HG02623 (cell line): ENCODE results near the gene HTN3.
A peak's percentile ranks its signal among the peaks of the same experiment; 100 is the strongest.
"Not testable (repeated sequence)": the region's sequence is repeated elsewhere in the genome, so short reads cannot be mapped to it uniquely, and the experiment has no call there.

Source experiments
- ATAC-seq: cut with Tn5 transposase; IDR thresholded peaks from one replicate; pipeline ENCODE4 v1.9.1; 2021; ENCODE audit warnings: moderate library complexity; ENCODE audit not compliant: unreplicated experiment

HTN3 gene

DNA sequence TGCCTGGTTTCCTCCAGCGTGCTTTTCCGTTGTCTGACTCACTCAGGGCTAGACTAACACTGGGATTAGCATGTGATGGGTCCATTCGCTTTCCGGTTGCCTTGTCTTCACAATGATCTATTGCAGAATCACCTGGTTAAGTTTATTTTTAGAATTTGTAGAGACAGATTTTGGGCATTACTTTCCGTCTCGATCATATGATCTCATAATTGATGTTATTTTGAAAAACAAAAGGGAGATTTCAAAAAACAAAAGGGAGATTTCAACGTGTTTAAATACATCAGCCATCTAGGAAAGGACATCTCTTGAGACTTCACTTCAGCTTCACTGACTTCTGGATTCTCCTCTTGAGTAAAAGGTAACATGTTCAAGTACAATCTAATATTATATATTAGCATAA lies at the start of gene HTN3:
Gene HTN3 (plus strand): TSS at position 301 of the 400 bp plus-strand sequence. CDS start 2,282 bp downstream, outside the sequence.
- not testable (repeated sequence) for ATAC-seq

DNA sequence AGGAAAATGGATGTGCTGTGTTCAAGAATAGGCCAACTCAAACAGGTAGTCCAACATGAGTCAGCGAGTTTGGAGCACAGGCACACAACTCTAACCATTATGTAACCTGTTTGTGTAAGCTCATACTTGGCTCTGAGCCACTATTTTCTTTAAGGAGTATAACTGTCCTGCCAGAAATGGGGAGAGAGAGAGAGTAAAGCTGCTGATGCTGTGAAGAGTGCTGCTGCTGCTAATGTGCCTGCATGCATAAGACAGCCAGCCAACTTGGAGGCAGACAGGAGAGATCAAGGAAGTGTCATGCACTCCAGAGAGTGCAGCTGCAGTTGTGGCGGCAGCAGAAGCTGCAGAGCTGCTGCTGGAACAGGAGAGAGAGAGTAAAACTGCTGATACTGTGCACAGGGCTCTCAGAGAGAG lies 44.2 kb upstream of the HTN3 start:
- ATAC-seq = no peak

DNA sequence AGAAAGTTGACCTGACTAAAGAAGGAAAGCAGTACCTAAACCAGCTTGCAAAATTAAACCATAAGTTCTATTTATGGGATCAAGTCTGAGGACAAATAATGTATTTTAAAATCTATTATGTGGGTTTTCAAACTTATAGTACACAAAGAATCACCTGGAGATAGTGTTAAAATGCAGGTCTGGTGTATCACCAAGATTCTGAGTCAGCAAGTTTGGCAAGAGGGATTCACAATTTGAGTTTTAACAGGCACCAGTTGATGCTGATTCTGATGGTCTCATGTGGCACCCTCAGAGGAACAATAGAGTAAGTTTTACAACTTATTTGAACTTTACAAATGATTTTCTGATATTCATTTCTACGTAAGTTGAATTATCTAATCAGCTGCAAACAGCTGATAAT lies 41.6 kb upstream of the HTN3 start:
- no peak for ATAC-seq

DNA sequence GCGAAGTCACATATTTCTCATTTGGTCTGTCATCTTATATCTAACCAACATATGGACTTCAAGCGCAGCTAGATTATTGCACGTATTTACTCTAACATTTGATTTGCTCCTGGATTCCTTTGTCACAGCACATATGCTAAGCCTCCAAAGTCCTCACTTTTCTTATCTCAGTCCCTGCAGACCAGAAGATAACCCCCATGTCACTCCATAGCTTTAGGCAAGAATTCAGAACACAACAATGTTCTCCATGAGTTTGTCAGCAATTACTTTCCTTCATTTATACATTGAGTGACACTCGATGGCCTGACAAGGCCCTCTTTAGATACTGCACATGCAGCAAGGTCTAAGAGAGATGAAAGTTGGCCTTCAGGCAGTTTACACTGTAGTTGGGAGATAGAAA lies 37.2 kb upstream of the HTN3 start:
- ATAC-seq = no peak

DNA sequence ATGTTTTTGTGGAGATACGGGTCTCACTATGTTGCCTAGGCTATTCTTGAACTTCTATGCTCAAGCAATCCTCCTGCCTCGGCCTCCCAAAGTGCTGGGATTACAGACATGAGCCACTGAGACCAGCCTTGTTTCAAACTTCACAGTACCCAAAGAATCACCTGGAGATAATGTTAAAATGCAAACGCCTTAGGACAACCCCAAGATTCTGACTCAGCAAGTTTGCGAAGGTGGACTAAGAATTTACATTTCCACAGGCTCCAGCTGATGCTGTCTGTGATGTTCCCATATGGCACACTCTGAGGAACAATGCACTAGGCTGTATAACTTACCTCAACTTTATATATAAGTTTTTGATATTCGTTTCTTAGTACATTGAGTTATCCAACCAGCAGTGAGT lies 33.5 kb upstream of the HTN3 start:
- ATAC-seq = no peak

DNA sequence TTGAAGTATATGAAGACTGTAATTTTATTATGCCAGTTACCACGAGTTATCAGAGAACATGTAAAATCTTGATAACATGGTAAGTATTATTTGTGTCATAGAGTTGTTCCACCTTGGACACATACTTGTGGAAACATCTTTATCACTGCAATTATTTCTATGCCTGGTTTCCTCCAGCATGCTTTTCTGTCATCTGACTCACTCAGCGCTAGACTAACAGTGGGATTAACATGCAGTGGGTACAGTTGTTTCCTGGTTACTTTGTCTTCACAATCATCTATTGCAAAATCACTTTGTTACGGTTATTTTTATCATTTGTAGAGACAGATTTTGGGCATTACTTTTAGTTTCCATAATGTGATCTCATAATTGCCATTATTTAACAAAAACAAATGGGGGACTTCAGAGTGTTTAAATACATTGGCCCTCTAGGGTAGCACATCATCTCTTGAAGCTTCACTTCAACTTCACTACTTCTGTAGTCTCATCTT lies 32.7 kb upstream of the HTN3 start, which contains the start of gene STATH:
Gene STATH (plus strand): TSS at position 441 of the 491 bp plus-strand sequence. CDS start 2,472 bp downstream, outside the sequence.
- ATAC-seq = no peak

DNA sequence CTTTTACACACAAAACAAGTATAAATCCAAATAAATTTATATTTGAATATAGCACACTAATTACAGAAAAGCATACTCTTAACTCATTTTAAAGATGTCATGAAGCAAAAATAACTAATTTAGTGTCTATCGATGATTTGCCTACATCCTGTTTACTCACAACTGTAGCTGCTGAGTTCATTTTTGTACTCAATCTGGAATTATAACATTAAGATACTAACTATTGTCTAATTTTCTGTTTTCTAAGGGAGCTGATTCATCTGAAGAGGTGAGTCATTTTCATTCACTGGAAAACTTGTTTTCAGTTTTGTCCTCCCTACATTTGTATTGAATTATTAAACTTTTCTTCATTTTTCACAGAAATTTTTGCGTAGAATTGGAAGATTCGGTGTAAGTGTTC lies 28.8 kb upstream of the HTN3 start:
- no peak for ATAC-seq

DNA sequence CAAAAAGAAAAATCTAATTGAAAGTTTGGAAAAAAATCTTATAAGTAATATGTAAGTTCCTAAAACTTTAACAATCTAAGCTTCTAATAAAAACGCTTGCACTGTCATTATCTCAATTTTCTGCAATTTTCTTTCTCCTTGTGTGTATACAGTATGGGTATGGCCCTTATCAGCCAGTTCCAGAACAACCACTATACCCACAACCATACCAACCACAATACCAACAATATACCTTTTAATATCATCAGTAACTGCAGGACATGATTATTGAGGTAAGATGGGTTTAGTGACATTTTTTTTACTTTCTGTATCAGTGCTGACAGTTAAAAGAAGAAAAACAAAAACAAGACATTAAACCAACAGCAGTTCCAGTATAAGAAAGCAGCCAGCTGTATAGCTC lies 27.5 kb upstream of the HTN3 start:
- no peak for ATAC-seq

DNA sequence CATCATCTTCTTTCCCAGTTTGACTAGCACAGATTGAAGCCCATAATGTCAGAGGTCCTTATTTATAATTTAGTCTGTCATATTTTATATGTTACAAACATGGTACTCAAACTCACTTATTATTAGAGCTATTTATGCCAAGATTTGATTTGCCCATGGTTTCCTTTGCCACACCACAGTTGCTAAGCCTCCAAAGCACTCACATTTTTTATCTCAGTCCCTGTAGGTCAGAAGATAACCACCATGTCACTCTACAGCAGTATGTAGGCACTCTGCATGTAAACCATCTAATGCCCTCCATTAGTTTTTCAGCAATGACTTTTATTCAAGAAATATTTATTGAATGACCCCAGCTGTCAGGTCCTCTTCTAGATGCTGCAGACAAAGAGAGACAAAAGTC lies 25.8 kb upstream of the HTN3 start:
- no peak for ATAC-seq

DNA sequence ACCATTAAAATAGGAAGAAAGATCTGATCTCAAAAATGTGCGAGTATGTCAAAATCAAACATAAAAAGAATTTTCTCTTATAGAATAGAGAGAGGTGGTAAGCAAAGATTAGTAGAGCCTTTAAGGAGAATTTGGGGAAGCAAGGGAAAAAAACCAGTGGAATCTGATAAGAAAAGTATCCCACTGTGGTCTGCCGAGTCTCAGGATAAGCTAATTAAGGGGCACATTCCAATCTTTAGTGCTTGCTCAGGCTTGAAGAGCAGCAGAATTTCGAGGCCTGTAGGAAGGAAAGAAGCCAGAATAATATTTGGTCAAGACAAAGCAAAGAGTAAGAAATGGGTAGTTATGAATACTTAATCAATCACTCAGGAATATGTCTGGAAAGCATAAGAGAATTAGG lies 19.5 kb upstream of the HTN3 start:
- no peak for ATAC-seq

DNA sequence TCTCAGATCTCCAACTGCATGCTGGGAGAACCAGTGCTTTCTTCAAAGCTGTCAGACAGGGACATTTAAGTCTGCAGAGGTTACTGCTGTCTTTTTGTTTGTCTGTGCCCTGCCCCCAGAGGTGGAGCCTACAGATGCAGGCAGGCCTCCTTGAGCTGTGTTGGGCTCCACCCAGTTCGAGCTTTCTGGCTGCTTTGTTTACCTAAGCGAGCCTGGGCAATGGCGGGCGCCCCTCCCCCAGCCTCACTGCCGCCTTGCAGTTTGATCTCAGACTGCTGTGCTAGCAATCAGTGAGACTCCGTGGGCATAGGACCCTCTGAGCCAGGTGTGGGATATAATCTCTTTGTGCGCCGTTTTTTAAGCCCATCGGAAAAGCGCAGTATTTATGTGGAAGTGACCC lies 9.3 kb upstream of the HTN3 start:
- ATAC-seq = not testable (repeated sequence)

DNA sequence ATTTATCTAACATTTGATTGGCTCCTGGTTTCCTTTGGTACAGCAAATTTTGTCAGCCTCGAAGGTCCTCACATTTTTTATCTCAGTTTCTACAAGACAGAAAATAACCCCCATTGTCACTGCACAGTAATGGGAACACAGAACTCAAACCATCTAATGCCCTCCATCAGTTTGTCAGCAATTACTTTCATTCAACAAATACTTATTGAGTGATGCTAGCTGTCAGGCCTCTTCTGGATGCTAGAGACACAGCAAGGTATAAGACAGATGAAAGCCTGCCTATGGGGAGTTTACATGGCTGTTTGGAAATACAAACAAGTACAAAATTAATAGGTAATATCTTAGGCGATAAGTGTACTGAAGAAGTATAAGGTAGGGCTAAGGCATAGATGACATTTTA lies 5.0 kb upstream of the HTN3 start:
- ATAC-seq = no peak

DNA sequence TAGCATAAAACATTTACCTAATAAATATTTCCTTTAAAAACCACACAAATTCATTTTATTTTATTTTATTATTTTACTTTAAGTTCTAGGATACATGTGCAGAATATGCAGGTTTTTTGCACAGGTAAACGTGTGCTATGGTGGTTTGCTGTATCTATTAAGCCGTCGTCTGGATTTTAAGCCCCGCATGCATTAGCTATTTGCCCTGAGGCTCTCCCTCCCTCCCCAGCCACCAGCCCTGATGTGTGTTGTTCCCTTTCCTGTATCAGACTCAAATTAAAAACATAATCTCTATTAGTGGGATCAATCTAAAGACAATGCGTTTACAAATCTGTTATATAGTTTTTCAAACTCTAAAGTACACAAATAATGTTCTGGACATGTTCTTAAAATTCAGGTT lies 1.2 kb upstream of the HTN3 start:
- ATAC-seq = no peak

DNA sequence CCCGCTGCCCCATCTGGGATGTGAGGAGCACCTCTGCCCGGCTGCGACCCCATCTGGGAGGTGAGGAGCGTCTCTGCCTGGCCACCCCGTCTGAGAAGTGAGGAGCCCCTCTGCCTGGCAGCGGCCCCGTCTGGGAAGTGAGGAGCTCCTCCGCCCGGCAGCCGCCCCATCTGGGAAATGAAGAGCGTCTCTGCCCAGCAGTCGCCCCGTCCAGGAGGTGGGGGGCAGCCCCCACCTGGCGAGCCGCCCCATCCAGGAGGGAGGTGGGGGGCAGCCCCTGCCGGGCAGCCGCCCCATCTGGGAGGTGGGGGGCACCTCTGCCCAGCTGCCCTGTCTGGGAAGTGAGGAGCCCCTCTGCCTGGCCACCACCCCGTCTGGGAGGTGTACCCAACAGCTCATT lies 9.3 kb downstream of the HTN3 start:
- not testable (repeated sequence) for ATAC-seq

DNA sequence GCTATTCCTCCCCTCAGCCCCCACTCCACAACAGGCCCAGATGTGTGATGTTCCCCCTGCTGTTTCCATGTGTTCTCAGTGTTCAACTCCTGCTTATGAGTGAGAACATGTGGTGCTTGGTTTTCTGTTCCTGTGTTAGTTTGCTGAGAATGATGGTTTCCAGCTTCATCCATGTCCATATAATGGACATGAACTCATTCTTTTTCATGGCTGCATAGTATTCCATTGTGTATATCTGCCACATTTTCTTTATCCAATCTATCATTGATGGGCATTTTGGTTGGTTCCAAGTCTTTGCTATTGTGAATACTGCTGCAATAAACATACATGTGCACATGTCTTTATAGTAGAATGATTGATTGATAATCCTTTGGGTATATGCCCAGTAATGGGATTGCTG lies 11.7 kb downstream of the HTN3 start:
- ATAC-seq = not testable (repeated sequence)

DNA sequence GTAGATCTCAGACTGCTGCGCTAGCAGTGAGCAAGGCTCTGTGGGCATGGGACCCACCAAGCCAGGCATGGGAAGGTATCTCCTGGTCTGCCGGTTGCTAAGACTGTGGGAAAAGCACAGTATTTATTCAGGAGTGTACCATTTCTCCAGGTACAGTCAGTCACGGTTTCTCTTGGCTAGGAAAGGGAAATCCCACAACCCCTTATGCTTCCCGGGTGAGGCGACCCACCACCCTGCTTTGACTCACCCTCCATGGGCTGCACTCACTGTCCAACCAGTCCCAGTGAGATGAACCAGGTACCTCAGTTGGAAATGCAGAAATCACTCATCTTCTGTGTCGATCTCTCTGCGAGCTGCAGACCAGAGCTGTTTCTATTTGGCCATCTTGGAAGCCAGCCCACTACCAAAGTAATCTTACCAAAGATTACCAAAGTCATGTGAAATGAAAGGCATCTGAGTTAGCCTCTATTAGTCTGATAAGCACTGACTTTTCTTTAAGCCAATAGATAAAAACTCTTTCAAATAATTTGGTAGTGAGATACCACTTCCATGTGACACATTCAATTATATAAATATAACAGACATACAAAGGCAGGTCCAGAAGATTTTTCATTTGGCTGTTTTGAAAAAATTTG lies 13.5 kb downstream of the HTN3 start:
- ATAC-seq = no peak

DNA sequence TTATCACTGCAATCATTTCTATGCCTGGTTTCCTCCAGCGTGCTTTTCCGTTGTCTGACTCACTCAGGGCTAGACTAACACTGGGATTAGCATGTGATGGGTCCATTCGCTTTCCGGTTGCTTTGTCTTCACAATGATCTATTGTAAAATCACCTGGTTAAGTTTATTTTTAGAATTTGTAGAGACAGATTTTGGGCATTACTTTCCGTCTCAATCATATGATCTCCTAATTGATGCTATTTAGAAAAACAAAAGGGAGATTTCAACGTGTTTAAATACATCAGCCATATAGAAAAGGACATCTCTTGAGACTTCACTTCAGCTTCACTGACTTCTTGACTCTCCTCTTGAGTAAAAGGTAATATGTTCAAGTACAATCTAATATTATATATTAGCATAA lies 21.9 kb downstream of the HTN3 start, which contains the start of gene HTN1:
Gene HTN1 (plus strand): TSS at position 301 of the 400 bp plus-strand sequence. CDS start 2,639 bp downstream, outside the sequence.
- not testable (repeated sequence) for ATAC-seq

DNA sequence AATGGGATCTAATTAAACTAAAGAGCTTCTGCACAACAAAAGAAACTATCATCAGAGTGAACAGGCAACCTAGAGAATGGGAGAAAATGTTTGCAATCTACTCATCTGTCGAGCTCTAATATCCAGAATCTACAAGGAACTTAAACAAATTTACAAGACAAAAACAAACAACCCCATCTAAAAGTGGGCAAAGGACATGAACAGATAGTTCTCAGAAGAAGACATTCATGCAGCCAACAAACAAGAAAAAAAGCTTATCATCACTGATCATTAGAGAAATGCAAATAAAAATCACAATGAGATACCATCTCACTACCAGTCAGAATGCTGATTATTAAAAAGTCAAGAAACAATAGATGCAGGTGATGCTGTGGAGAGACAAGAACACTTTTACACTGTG lies 28.3 kb downstream of the HTN3 start:
- ATAC-seq = not testable (repeated sequence)

DNA sequence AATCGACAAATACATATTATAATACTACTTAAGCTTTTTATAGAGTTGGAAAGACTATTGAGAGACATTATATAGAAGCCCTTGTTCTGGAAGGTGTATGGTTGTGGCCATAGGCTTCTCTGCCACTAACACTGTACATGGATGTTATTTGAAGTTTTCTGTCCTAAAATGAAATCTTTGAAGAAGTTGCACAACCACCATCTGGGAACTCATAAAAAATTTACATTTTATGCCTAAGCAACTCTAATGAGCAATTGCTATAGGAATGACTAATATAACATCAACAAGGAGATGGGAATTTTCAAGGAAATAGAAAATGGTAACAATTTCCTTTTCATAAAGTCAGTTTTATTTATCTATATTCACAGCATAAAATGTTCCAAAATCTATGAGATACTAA lies 29.4 kb downstream of the HTN3 start:
- no peak for ATAC-seq

DNA sequence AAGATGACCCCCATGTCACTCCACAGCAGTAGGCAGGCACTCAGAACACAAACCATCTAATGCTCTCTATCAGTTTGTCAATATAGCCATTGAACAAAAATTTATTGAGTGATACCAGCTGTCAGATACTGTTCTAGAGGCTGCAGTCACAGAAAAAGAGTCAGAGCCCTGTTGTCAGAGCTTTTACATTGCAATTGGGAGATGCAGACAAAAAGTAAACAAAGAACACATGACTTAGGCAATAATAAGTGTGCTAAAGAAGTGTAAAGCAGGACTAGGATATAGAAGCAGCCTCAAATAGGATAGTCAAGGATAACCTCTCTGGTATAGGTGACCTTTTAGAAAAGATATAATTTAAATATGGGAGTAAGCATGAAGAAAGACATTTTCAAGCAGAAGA lies 30.9 kb downstream of the HTN3 start:
- no peak for ATAC-seq

DNA sequence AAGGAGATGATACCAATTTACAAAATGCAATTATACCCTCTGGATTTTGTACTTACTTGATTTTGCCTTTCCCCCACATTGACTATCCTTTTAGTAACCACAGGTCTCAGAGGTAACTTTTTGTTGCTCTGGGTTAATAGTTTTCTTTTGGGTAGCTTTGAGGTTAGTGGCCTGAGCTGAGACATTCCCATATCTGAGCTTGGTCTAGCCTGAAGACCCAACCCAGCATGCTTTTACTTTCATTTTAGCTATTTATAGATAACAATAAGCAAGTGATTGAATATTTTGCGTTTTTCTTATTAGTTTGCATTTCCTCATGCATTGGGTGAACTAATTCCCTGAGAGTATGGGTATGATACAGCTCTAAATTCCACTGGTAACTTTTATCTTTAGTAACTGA lies 33.7 kb downstream of the HTN3 start:
- ATAC-seq = peak; percentile 82

DNA sequence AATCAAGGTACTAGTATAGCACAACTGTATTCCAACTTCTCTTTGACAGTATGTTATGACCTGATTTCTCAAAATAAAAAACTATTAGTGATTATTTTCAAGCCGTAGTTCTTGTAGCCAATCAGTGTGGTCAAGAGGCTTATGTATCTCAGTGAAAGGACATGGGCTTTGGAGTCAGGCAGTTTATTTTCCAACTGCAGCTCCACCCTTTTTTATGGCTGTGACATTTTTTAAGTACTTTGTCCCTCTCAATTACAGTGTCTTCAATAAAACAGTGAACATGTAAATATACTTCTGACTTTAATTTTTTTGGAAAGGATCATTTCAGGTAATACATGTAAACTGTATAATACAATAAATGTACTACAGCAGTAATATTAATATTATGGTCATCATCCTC lies 51.9 kb downstream of the HTN3 start:
- ATAC-seq = no peak
